HPDE6-E6E7 (cell line): Measurements from ENCODE around the gene PEMT.

Experiments
- DNase-seq: peaks from one replicate; pipeline ENCODE4 v3.0.0; 2011; ENCODE audit warnings: missing footprints; ENCODE audit errors: extremely low spot score

PEMT gene

GRCh38 chr17:17605083-17605728, 13.7 kb upstream of the PEMT start:
- no peak for DNase-seq

GRCh38 chr17:17603895-17604225, 12.4 kb upstream of the PEMT start:
- no peak for DNase-seq

GRCh38 chr17:17603178-17603894, 11.8 kb upstream of the PEMT start:
- DNase-seq: no peak

- DNase-seq: no peak
These were observed 8.5 kb upstream of the PEMT start for GRCh38 chr17:17599965-17600364.

GRCh38 chr17:17598003-17598402, 6.5 kb upstream of the PEMT start:
- no peak for DNase-seq

GRCh38 chr17:17595755-17596154, 4.2 kb upstream of the PEMT start:
- no peak for DNase-seq

GRCh38 chr17:17593222-17593620, 1.7 kb upstream of the PEMT start:
- no peak for DNase-seq

- no peak for DNase-seq
These were observed 589 bp downstream of the PEMT start for GRCh38 chr17:17590883-17591354.

- DNase-seq: no peak
These were observed 1.3 kb downstream of the PEMT start for GRCh38 chr17:17590141-17590751.

- DNase-seq: no peak
These were observed 3.7 kb downstream of the PEMT start for GRCh38 chr17:17587614-17588337.

- DNase-seq: no peak
These were observed 9.1 kb downstream of the PEMT start for GRCh38 chr17:17582372-17582771.

GRCh38 chr17:17581509-17581908, 10.0 kb downstream of the PEMT start:
- DNase-seq: no peak

GRCh38 chr17:17580662-17581470, 10.6 kb downstream of the PEMT start:
- no peak for DNase-seq

- DNase-seq: no peak
These were observed 11.8 kb downstream of the PEMT start for GRCh38 chr17:17579691-17580090.

- no peak for DNase-seq
These were observed 14.1 kb downstream of the PEMT start for GRCh38 chr17:17577373-17577772.

GRCh38 chr17:17576772-17577234, 14.7 kb downstream of the PEMT start:
- DNase-seq: no peak

GRCh38 chr17:17575360-17576251, 15.9 kb downstream of the PEMT start:
- DNase-seq: no peak

- no peak for DNase-seq
These were observed 17.6 kb downstream of the PEMT start for GRCh38 chr17:17573912-17574311.

GRCh38 chr17:17572010-17572785, 19.3 kb downstream of the PEMT start:
- DNase-seq: no peak
